ENCODE measurements around the gene ATE1.

GRCh38 chr10:121792198-121792597, 135.6 kb downstream of the ATE1 start:
- TF ChIP-seq ELF4 (IDR thresholded peaks at IDR 0.05) = no peak
- no peak for TF ChIP-seq FOXK2 (IDR thresholded peaks at IDR 0.05)
- no peak for TF ChIP-seq LEF1 (IDR thresholded peaks at IDR 0.05; ENCODE audit: borderline replicate concordance)
- TF ChIP-seq SP1 (IDR thresholded peaks at IDR 0.05) = no peak
- TF ChIP-seq BHLHE40 (IDR thresholded peaks at IDR 0.05; ENCODE audit: borderline replicate concordance) = no peak
- TF ChIP-seq L3MBTL2 (conservative IDR thresholded peaks at IDR 0.05) = no peak
- TF ChIP-seq SUZ12 (IDR thresholded peaks at IDR 0.05) = no peak
- no peak for TF ChIP-seq FOXM1 (IDR thresholded peaks at IDR 0.05; ENCODE audit: borderline replicate concordance)
- TF ChIP-seq, protein P1, sequence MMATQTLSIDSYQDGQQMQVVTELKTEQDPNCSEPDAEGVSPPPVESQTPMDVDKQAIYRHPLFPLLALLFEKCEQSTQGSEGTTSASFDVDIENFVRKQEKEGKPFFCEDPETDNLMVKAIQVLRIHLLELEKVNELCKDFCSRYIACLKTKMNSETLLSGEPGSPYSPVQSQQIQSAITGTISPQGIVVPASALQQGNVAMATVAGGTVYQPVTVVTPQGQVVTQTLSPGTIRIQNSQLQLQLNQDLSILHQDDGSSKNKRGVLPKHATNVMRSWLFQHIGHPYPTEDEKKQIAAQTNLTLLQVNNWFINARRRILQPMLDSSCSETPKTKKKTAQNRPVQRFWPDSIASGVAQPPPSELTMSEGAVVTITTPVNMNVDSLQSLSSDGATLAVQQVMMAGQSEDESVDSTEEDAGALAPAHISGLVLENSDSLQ (IDR thresholded peaks at IDR 0.05) = no peak
- no peak for TF ChIP-seq TARDBP (IDR thresholded peaks at IDR 0.05)
- TF ChIP-seq HDGF (IDR thresholded peaks at IDR 0.05; ENCODE audit: borderline replicate concordance) = no peak
- no peak for TF ChIP-seq CTBP1 (IDR thresholded peaks at IDR 0.05; ENCODE audit: borderline replicate concordance)
- TF ChIP-seq FOXA1 (IDR thresholded peaks at IDR 0.05) = no peak
- TF ChIP-seq NFRKB (IDR thresholded peaks at IDR 0.05) = no peak

Measured in HEK293T (cell line).